Measurements from ENCODE around the gene LRCH1. TPM values are rescaled to one million over a fixed set of nuclear protein-coding genes. Genes with fewer than 3 reads are reported as not detected.

LRCH1 gene
- total and polyA plus RNA-seq, 2 of the 4 experiments (the other 2 are of a cell fraction), result 7.0 to 8.8 TPM

- TF ChIP-seq MAZ (IDR thresholded peaks at IDR 0.05; ENCODE audit: borderline replicate concordance, low read depth, low read length) (no peak), CEBPB (IDR thresholded peaks at IDR 0.05; ENCODE audit: low read depth, low read length) (no peak), MAFK (IDR thresholded peaks at IDR 0.05; ENCODE audit: low read depth, low read length) (no peak), RFX5 (IDR thresholded peaks at IDR 0.05; ENCODE audit: low read depth, low read length) (no peak), CTCF (conservative IDR thresholded peaks at IDR 0.05; ENCODE audit: low read depth, low read length) (no peak), NFE2L2 (IDR thresholded peaks at IDR 0.05; ENCODE audit: low read depth, low read length) (no peak), USF2 (IDR thresholded peaks at IDR 0.05; ENCODE audit: low read depth, low read length) (no peak), CHD1 (IDR thresholded peaks at IDR 0.05; ENCODE audit: low read depth, low read length) (no peak), SMC3 (IDR thresholded peaks at IDR 0.05; ENCODE audit: low read depth, low read length) (no peak), RCOR1 (IDR thresholded peaks at IDR 0.05; ENCODE audit: insufficient replicate concordance, low read length) (no peak), ELK1 (IDR thresholded peaks at IDR 0.05; ENCODE audit: borderline replicate concordance, low read depth, low read length) (no peak), MXI1 (IDR thresholded peaks at IDR 0.05; ENCODE audit: borderline replicate concordance, low read depth, low read length) (no peak), BHLHE40 (IDR thresholded peaks at IDR 0.05; ENCODE audit: low read depth, low read length) (no peak), FOS (IDR thresholded peaks at IDR 0.05; ENCODE audit: low read depth, low read length) (no peak), POLR2A (IDR thresholded peaks at IDR 0.05; ENCODE audit: low read depth, low read length) (no peak), RAD21 (IDR thresholded peaks at IDR 0.05; ENCODE audit: low read length) (no peak)
- Histone ChIP-seq H3K27me3 (ENCODE audit: control insufficient read depth, insufficient read depth, low read length) (no peaks in the 10 kb centered on the region), H3K14ac (replicated peaks; ENCODE audit: low read depth, low read length) (no peak overlapping the region), H2BK120ac (ENCODE audit: low read depth, low read length) (no peak overlapping the region), H4K20me1 (ENCODE audit: insufficient read depth, low read length) (peaks cover 51% of the 10 kb centered on the region), H4K5ac (ENCODE audit: low read depth, low read length) (no peak overlapping the region), H3K4me3 (ENCODE audit: insufficient read depth, low read depth, low read length) (no peak overlapping the region), H2BK5ac (ENCODE audit: low read depth, low read length, poor library complexity, severe bottlenecking) (no peak overlapping the region), H3K9me3 (ENCODE audit: control insufficient read depth, insufficient read depth, low read length) (no peaks in the 10 kb centered on the region), H3K4ac (ENCODE audit: low read depth, low read length) (no peak overlapping the region; the same call in 1 of the 2 replicates), H2AFZ (replicated peaks; ENCODE audit: low read length, poor library complexity) (no peak overlapping the region), H3K27ac (ENCODE audit: insufficient read depth, low read length) (no peak overlapping the region), H3K36me3 (ENCODE audit: control insufficient read depth, insufficient read depth, low read length) (no peaks in the 10 kb centered on the region), H2BK20ac (ENCODE audit: low read depth, low read length) (no peak overlapping the region), H3K79me1 (ENCODE audit: low read depth in 1 of 2, low read length in 2 of 2) (peaks cover 41 to 87% of the 10 kb centered on the region in 2 experiments), H3K9me1 (ENCODE audit: insufficient read depth, low read length) (peaks cover 15% of the 10 kb centered on the region), H2AK9ac (replicated peaks; ENCODE audit: low read depth, low read length, poor library complexity) (no peak overlapping the region), H3K56ac (ENCODE audit: extremely low read depth, insufficient read depth, low read length) (no peak overlapping the region), H3K4me2 (ENCODE audit: low read depth, low read length) (no peak overlapping the region), H3K4me1 (ENCODE audit: control insufficient read depth, insufficient read depth, low read length) (peaks cover 13% of the 10 kb centered on the region), H3K9ac (ENCODE audit: low read depth, low read length) (no peak overlapping the region), H4K91ac (ENCODE audit: insufficient read depth, low read depth, low read length) (no peak overlapping the region), H3K18ac (ENCODE audit: low read depth, low read length) (no peak overlapping the region), H2AK5ac (ENCODE audit: low read depth, low read length) (no peak overlapping the region), H2BK15ac (ENCODE audit: low read depth, low read length) (no peak overlapping the region), H3K23ac (ENCODE audit: low read depth, low read length) (no peak overlapping the region), H4K8ac (ENCODE audit: low read depth in 2 of 2, low read length in 2 of 2) (no peak overlapping the region)
- WGBS, 2 experiments (ENCODE audit: extremely low coverage in 2 of 2, insufficient read length in 1 of 2), result 100% methylated on average over 3 of the region's 6 CpGs; no CpG with 5 or more reads in 1 of the 2 experiments
- intact Hi-C loops (cut with micrococcal nuclease), result no loop called here
- no TSS peak for BruUV-seq (replicated peaks)
- no peak for ATAC-seq (ENCODE audit: low read depth)
- POLR2A ChIA-PET (ENCODE audit: unreplicated experiment), result no interaction called here
- CTCF ChIA-PET, result interaction anchor here (0.8 kb wide), 1 partner anchor 17 kb away, joined by 3 read pairs; no protein-coding TSS in a partner anchor
- dilution Hi-C loops (cut with HindIII; ENCODE audit: low sequenced_read_pairs, unreplicated experiment), result no loop called here
- DNase-seq, result no peak
- in situ Hi-C loops (cut with MboI; ENCODE audit: low sequenced_read_pairs), result no loop called here
Measured at GRCh38 chr13:46596466-46596865, 43.5 kb downstream of the LRCH1 start.
